HG03060 (cell line): ENCODE measurements around the gene KRT72.
"Not testable (repeated sequence)": the region's sequence is repeated elsewhere in the genome, so short reads cannot be mapped to it uniquely, and the experiment has no call there.

Source experiments
- ATAC-seq: cut with Tn5 transposase; IDR thresholded peaks from one replicate; pipeline ENCODE4 v1.9.1; 2021; ENCODE audit warnings: low read depth, moderate number of reproducible peaks; ENCODE audit not compliant: unreplicated experiment

The KRT72 gene

DNA sequence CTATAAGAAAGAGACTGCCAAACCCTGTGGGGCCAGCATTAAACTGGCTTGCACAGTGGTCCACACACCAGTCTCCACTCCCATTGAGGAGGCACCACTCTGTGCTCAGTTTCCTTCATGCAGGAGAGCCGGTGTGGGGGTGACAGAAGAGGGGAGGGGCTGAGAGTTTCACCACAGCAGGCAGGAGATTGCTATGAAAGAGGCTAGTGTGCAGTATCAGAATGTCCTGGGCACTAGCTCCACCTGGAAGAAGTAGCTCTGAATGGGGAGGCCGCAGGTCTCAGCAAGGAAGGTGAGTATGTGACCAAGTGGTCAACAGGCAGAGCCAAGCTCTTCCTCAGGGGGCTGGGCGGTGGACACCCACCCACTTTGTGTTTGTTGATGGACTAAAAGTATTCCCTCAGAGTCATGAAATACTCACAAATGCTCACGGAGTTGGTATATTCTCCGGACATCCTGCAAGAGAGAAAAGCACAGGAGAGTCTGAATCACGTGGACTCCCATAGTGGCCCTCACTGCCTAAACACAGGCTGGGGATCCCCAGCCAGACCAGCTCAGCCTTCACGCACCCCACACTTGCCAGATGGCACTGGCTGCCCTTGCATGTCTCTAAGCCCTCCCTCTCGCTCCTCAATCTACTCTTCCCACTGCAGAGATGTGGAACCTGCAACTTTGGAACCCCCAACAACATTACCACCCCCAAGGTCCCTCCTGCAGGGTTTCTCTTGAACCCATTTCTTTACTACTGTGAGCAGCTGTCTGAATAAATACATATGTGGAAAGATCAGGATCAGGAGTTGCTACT, 7.8 kb upstream of the KRT72 start:
- ATAC-seq = no peak

DNA sequence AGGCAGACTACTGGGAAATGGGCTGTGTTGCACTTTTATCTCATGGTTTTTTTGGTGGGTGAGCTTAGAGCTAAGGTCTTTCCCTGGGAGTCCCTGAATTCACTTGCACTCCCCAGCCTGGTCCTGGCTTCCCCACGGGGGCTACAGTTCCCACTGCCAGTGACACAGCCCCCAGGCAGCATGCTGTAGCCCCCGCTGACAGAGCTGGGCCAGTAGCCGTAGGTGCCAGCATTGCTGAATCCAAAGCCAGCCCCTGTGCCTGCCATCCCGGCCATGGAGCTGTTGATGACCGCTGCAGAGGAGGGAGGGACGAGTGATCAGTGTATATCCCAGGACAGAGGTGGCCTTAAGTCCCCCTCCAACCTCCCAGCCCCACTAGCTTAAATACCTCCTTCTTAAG, 6.9 kb upstream of the KRT72 start:
- no peak for ATAC-seq

DNA sequence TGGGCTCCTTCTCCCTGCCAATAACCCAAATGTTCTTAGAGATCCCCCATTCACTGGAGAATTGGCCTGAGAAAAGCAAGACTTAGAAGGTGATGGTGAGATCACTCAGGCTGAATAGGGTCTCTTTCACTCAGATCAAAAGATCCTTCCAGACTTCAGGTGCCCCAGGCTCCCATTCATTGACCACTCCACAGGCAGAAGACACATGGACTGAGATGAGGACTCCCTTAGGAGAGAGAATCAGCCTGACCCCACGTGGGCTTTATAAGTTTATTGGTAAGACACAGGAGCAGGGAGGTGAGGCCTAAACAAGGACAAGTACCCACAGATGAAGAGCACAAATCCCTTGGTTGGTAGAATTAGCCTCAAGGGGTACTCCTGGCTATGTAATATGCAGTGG, 6.1 kb upstream of the KRT72 start:
- no peak for ATAC-seq

DNA sequence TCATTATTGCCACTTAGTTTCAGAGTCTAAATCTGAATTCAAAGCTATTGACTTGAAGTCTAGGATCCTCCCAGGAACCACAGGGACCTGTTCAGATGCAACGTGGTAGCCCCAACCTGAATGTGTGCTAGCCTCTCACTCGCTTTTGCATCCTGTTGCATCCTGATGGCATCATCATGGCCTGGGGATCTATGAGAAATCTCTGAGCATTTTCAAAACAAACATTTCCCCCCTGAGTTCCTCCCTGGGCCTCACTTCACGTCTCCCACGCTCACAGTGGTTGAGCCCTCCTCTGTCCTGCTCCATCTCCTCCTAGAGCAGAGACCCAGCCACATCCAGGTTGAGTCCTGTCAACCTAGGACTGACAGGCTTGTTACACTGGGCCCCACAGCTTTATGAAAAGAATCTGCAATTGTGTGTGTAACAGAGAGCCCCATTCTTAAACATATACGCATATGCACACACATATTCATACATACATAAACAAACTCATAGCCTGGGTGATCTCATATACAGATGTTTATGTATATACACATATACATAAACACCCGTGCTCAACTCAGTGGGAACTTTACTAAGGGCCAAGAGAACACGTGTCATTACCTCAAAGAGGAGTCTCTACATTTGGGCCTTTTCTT, 5.4 kb upstream of the KRT72 start:
- ATAC-seq = no peak

DNA sequence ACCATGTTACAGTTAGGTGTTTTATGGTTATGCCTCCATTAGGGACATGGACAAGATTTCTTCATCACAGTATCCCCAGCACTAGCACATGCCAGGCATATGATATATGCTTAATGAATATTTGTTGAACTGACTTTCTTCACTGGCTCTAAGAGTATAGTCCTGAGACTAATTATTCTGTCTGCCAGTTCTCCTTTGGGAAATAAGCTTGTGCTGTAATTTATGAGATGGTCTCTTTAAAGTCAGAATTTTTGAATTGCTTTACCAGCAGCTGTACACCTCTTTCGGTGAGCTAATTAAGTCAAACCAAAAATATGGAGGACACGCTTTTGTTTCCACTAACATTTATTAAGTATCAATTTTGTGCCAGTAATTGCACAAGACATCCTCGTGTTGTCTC, 4.8 kb upstream of the KRT72 start:
- ATAC-seq = no peak

DNA sequence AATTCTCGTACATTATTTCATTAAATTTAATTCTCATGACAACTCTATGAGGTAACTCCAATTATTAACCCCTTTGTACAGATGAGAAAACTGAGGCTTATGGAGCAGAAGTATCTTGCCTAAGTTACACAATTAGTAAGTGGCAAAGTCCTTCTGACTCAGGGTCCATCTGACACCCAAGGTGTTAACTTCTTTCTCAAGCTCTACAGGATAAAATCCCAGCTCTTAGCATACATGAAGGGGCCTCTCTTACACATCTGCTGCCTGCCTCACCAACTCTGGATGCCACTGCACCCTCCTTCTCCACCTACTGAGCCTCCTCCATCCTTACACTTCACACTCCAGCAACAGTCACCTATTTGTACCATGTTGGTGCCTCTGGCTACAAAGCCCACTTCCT, 4.3 kb upstream of the KRT72 start:
- ATAC-seq = no peak

DNA sequence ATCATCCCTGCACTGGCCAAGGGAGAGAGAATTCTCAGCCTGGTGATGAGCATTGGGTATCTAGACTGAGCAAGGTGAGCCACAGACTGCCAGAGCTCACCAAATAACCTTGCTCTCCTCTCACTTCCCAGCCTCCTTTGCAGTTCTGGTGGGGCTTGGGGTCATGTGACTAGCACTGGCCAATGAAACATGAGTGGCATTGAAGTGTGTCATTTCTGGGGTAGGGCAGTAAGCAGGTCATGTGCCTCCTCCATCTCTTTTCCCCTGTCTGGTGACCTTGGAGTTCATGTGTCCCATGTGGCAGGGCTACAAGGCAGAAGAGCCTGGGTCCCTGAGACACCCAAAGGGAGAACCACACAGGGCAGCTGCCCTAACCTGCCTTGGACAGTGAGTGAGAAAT, 3.6 kb upstream of the KRT72 start:
- ATAC-seq = no peak

DNA sequence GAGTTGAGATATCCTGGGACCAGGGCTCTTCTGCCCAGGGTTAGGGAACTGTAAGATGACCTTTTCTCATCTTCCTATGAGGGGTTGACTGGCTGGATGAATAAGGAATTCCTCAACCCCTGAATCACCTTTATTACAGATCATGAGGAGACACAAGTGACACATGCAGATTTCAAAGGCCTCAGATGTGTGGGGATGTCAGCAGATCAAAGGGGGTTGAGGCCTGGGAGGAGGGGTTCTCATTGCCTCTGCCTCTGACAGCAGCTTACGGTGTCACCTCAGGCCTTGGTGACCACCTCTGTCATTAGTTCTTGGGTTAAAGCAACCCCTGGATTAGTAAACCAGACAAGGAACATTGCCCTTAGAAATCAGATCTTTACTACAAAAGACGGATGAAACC, 2.1 kb upstream of the KRT72 start:
- no peak for ATAC-seq

DNA sequence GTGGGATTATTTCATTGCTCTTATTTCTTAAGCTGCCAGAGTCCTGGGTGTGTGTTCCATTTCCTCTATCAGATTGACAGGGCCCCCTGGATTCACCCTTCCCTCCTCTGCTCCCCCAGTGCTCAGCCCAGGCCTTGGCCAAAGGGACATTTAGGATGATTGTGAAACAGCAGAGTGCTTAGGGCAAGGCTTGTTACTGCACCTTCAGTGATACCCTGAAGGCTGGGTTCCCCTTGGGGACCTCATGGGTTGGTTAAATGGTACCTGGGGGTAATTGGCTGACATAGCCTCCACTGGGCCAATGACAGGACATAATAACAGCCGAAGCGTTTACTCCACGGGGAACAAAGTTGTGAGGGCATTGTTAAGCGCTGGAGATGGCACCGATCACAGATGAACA, 1.3 kb upstream of the KRT72 start:
- no peak for ATAC-seq

DNA sequence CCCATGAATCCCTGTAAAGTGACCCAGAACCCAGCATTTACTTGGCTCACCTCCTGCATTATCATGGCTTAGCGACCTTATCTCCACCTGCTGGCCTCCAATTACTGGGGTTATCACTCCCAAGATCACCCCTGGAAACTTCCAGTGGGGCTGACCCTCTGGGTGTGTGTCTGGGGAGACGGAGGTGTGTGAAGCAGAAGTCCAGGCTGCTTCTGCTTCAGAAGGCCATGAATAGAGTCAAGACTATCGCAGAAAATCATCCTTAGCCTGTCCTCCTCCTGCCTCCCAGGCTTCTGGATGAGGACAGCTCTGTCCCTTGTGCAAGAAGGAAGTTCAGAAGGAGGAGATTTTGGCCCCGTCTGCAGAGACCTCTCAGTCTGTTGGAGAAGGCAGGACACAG, 408 bp upstream of the KRT72 start:
- ATAC-seq = no peak

DNA sequence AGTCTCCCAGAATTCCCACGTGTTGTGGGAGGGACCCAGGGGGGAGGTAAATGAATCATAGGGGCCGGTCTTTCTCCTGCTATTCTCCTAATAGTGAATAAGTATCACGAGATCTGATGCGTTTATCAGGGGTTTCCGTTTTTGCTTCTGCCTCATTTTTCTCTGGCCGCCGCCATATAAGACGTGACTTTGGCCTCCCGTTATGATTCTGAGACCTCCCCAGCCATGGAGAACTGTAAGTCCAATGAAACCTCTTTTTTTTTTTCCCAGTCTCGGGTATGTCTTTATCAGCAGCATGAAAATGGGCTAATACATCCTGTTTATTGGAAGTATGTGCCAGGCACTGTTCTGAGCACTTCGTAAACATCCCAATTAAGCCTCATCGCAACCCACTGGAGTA, 788 bp downstream of the KRT72 start:
- no peak for ATAC-seq

DNA sequence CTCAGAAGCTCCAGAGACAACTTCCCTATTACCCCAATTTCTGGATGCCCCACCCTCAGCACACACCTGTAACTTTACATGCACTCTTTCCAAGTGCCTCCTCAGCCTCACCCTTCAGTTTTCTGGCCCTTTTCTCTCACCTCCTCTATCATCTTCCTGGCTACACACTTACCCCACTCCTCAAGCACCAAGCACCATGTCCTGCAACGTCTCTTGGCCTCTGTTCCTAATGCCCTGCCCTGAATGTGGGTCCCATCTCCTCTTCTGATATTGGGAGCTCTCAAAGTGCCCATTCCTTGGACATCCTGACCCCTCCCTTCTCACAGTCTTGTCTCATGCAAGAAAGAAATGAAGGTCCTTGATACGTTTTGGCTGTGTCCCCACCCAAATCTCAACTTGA, 1.2 kb downstream of the KRT72 start:
- ATAC-seq = no peak

DNA sequence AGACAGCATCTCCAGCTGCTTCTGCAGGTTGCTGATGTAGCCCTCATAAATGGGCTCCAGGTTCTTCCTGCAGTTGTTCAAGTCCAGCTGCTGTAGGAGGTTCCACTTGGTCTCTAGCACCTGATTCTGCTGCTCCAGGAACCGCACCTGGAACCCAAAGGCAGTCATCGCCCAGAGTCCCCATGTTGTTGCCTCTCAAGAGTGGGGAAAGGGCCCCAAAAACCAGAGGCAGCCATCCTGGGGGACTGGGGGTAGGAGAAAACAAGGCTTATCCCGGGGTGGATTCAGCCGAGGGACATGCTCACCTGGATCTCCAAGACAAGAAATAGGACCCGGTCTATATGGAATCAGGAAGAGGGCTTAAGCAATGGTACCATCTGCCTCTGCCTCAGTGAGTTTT, 2.3 kb downstream of the KRT72 start:
- ATAC-seq = no peak

DNA sequence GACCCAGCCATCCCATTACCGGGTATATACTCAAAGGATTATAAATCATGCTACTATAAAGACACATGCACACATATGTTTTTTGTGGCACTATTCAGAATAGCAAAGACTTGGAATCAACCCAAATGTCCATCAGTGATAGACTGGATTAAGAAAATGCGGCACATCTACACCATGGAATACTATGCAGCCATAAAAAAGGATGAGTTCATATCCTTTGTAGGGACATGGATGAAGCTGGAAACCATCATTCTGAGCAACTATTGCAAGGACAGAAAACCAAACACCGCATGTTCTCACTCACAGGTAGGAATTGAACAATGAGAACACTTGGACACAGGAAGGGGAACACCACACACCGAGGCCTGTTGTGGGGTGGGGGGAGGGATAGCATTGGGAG, 7.0 kb downstream of the KRT72 start:
- ATAC-seq = not testable (repeated sequence)

DNA sequence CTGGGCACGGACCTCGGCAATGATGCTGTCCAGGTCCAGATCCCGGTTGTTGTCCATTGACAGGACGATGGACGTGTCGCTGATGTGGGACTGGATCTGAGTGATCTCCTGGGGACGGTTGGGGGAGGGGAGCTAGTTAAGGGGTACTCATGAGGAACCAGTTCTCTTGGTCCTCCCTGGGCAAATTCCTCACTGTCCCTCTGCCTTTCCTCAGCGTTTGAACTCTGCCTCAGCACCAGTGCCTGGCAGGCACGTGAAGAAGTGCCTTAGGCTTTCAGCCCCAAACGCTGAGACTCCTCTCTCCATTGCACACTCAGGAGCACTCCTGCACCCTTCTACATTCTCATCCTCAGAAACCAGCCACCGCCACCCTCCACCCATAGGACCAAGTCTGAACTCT, 9.7 kb downstream of the KRT72 start:
- ATAC-seq = no peak

DNA sequence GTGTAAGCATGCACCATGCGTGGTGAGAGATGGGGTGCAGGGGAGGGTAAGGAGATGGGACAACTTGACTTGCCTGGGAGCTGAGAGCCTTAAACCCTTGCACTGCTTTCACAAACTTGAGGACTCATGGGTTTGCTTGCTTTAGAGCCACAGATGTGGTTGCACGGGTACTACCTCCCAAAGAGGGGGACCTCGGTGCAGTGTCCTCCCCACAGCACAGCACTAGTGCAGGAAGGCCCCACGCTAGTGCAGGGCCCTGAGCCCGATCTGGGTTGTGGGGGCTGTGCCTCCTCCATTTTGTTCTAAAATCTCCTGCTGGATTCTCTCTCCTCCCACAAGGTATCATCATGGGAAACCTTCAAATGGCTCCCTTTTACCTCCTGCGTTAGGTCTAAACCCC, 11.2 kb downstream of the KRT72 start:
- ATAC-seq = no peak

DNA sequence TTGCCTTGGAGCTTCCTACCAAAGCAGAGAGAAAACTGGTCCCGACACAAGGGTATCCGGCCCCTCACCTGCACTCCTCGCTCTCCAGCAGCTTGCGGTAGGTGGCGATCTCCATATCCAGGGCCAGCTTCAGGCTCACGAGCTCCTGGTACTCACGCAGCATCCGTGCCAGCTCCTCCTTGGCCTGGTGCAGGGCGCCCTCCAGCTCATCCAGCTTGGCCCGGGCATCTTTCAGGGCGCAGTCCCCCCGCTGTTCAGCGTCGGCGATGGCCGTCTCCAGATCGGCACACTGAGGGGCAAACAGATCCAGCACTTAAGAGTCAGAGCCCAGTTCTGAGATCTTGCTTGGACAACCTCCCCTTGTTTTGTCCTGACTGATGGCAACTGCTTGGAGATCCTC, 13.7 kb downstream of the KRT72 start:
- ATAC-seq = no peak

DNA sequence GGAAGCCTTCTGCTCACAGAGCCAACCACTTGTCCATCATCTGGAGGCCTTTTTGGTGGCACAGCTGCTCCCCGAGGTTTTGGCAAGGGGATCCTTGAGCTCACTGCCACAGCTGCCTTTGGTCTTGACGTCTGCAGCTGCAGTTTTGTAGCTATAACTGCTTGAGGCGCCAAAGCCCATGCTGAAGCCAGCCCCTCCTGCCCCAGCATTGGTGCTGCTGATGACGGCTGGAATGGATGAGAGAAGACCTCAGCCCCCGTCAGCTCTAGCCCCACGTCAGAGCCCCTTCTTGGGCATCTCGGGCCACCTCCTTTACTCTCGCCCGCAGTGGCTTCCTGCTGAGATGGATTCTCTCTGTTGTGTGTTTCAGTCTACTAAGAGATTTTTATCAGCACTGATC, 15.3 kb downstream of the KRT72 start:
- no peak for ATAC-seq

DNA sequence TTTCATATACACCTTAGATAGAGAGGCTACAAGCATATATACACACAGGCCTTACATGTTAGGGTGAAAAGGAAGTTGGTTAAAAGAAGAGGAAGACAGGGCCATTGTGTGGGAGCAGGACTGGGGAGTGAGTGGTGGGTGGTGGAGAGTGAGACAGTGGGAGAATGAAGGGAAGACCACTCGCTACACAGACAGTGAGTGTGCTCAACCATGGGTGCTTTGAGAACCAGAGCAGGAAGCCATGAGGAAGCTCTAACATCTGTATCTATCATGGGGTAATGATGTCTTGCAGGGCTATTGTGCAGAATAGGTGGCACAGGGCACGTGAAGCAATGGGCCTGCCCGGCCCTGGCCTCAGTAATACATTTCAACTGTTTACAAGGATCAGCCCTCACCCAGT, 16.2 kb downstream of the KRT72 start:
- no peak for ATAC-seq

DNA sequence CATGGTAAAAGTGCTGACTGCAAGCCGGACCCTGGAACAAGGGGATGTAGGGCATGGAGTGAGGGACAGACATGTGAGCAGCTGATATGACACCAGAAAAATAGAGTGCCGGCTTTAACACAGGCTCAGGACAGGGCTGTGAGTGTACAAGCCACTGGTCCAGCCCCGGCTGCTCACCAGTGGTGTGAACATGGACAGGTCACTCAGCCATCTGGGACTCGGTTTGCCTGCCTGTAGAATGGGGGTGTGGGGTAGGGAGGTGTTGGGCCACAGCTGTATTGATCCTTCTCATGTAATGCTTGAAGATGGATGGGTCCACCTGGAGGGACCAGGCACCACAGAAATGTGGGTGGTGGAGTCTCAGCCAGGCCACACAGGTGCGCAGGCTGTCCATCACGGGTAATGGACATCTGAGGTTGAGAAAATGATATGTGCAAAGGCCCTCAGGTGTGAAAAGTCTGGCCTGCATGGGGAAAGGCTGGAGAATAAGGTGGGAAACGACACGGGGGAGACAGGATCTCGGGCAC, 17.0 kb downstream of the KRT72 start:
- no peak for ATAC-seq

DNA sequence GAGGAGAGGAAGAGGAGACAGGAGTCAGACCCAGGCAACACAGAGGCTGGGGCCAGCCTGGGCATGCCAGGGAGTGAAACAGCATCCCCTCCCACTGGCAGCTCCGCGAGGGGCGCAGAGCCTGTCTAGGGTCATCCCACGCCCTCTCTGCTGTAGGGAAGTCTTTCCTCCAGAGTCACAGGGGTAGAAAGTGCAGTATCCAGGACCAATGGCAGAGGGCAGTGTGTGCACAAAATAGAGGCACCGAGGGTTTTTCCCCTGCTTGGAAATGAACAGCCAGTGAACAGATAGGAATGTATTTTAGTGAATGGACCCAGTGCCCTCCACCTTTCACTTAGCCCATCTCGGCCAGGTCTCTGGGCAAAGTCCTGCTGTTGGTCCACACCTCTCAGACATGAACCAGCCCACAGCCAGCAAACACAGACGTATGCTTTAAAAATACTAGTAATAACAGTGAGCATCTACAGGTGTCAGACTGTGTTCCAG, 18.2 kb downstream of the KRT72 start:
- ATAC-seq = no peak

DNA sequence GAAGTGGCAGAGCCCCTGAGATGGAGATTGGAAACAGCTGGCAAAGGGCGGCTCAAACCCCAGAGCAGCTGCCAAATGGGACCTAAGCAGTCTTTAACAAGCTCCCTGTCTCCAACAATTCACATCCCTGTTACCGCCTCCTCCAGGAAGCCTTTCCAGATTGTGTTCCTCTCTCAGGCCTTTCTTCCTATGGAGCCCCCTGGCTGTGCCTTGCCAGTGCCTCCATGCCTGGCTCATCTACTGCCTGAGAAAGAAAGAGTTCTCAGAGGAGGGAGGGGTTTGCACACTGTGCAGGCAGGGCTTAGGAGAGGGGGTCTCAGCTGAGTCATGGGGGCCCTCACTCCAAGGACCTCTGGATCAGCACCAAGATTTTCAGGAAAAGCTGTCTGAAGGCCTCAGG, 18.8 kb downstream of the KRT72 start:
- no peak for ATAC-seq
